ENCODE results near the gene PPP6R2. TPM values are rescaled to one million over a fixed set of nuclear protein-coding genes. Genes with fewer than 3 reads are reported as not detected.

Gene PPP6R2
- total and polyA plus RNA-seq, 2 of the 8 experiments (the other 6 are each of a cell fraction or from before 2014, with no cell fraction given): 25.0 to 32.2 TPM

DNA sequence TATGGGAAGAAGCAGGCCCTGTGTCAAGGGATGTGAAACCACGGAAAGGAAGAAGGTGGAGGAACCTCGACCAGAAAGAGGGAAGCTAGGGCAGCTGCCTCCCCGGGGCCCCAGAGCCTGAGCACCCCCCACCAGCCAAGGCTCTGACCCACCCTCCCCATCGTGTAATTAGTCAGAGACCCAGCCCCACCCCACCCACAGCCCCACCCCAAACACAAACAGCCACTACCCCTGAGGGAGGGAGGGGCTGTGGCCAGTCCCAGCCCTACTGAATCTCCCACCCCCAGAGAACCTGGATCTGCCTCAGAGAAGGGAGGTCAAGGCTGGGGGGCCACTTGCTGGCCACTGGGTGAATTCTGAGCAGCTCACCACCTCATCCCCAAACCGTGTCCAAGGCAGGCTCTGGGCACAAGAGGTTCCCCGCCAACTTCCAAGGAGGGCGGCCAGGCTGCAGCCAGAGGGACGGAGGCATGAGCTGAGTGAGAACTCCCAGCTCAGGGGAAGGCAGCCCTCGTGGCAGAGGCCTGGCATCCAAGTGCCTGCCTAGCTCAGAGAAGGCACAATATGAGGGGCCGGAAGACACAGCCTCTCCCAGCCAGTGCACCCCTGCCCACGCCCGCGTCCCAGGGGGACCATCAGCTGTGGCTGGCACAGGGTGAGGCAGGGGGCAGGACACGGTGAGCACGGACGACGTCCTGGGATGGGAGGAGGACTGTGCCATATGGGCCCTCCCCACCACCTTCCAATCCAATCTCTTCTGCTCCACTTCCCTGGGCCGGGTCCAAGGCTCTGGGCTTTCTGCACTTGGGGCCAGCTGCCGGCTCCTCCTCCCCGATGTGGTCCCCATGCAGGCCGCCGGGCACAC, 38.4 kb upstream of the PPP6R2 start:
- peak overlapping the region; percentile 53 for H3K4ac ChIP-seq (replicated peaks; ENCODE audit: insufficient read length, low read depth, low read length)
- H2AFZ ChIP-seq (ENCODE audit: low read length): no peak overlapping the region
- H4K8ac ChIP-seq (ENCODE audit: extremely low read depth, insufficient read depth, low read length): peak overlapping the region; percentile 14; the same call in 1 of the 2 replicates
- 0 out of 2 replicates have a peak overlapping the region, but pooled peaks have one; percentile 39 for H2BK5ac ChIP-seq (ENCODE audit: low read depth, low read length)
- no peak overlapping the region; the same call in 1 of the 2 replicates for H3K18ac ChIP-seq (ENCODE audit: extremely low read depth, low read length)
- DNase-seq (ENCODE audit: low read depth in 1 of 2, low spot score in 2 of 2) (no peak), FAIRE-seq (no peak)
- ChIA-PET POLR2A (ENCODE audit: partially characterized antibody) (interaction anchor here (0.7 to 2.4 kb wide), 2 partner anchors 10 to 17 kb away, joined by 3 to 15 read pairs; no protein-coding TSS in a partner anchor), CTCF (ENCODE audit: partially characterized antibody) (interaction anchor here (1.0 to 3.2 kb wide), 9 partner anchors 8 to 52 kb away, joined by 3 to 16 read pairs (median 7); no protein-coding TSS in a partner anchor)
- H2BK15ac ChIP-seq (ENCODE audit: low read length): 0 out of 2 replicates have a peak overlapping the region, but pooled peaks have one; percentile 88
- H3K79me1 ChIP-seq (ENCODE audit: low read depth, low read length): peaks cover 4% of the 10 kb centered on the region
- no peak overlapping the region; a peak in 1 of 4 replicates for H3K4me2 ChIP-seq (ENCODE audit: insufficient read depth in 1 of 2, low read depth in 2 of 2, low read length in 2 of 2)
- TF ChIP-seq, protein P1, sequence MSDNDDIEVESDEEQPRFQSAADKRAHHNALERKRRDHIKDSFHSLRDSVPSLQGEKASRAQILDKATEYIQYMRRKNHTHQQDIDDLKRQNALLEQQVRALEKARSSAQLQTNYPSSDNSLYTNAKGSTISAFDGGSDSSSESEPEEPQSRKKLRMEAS (IDR thresholded peaks at IDR 0.05): no peak
- TF ChIP-seq KDM1A (IDR thresholded peaks at IDR 0.05; ENCODE audit: borderline replicate concordance, low read length): no peak
- no peak for TF ChIP-seq SP4 (IDR thresholded peaks at IDR 0.05; ENCODE audit: low read length)
- no peak for TF ChIP-seq SIRT6 (IDR thresholded peaks at IDR 0.05; ENCODE audit: low read length)
- no peak for TF ChIP-seq ZNF274 (IDR thresholded peaks at IDR 0.05; ENCODE audit: borderline replicate concordance, extremely low read depth, low read length)
- TF ChIP-seq TAF7 (optimal IDR thresholded peaks at IDR 0.05; ENCODE audit: borderline replicate concordance, low read depth, low read length): no peak
- H3K4me1 ChIP-seq (replicated peaks in 1 of 4; ENCODE audit: control insufficient read depth in 3 of 4, insufficient read depth in 4 of 4, low read length in 3 of 4): peaks cover 3 to 42% (median 26%) of the 10 kb centered on the region in 4 experiments
- peak overlapping the region; percentile 43 for H2BK120ac ChIP-seq (replicated peaks; ENCODE audit: low read depth, low read length)
- WGBS, 2 experiments (ENCODE audit: extremely low coverage in 1 of 2, insufficient coverage in 1 of 2, insufficient read length in 1 of 2, insufficient replicate concordance in 2 of 2, low coverage in 1 of 2, low lambda C conversion rate in 2 of 2, missing lambda C conversion rate in 1 of 2): 94% methylated on average over 17 of the region's 22 CpGs; no CpG with 5 or more reads in 1 of the 2 experiments
- H3K79me2 ChIP-seq (ENCODE audit: control insufficient read depth in 1 of 2, insufficient read depth in 2 of 2, low read length in 2 of 2): peaks cover 0 to 8% of the 10 kb centered on the region in 2 experiments; a peak in 2 of 4 replicates
- peak overlapping the region; percentile 87; the same call in 1 of the 2 replicates for H2BK12ac ChIP-seq (ENCODE audit: low read depth, low read length)
- H3K56ac ChIP-seq (replicated peaks; ENCODE audit: insufficient read length, low read depth, low read length): no peak overlapping the region
- peak overlapping the region; percentile 21 for H4K5ac ChIP-seq (ENCODE audit: insufficient read length, low read depth, low read length)
- peak overlapping the region; percentile 91 for H4K91ac ChIP-seq (replicated peaks; ENCODE audit: insufficient read length, low read length)
- no peak overlapping the region for H3K14ac ChIP-seq (ENCODE audit: insufficient read length)
- no peak overlapping the region for H3K23ac ChIP-seq (ENCODE audit: insufficient read length)
- H4K20me1 ChIP-seq (replicated peaks in 1 of 2; ENCODE audit: control insufficient read depth in 1 of 2, insufficient read depth in 2 of 2, low read length in 2 of 2): peaks cover 8 to 24% of the 10 kb centered on the region in 2 experiments
- H3K23me2 ChIP-seq (ENCODE audit: low read depth, low read length): peaks cover 9% of the 10 kb centered on the region; the same call in 1 of the 2 replicates
- no peak overlapping the region for H3K4me3 ChIP-seq (ENCODE audit: extremely low read depth in 1 of 4, insufficient read depth in 2 of 4, low read depth in 3 of 4, low read length in 4 of 4)
- no peak overlapping the region for H3K27ac ChIP-seq (ENCODE audit: low read depth, low read length)
- H2AK5ac ChIP-seq (ENCODE audit: low read depth, low read length): peak overlapping the region; percentile 87; the same call in 1 of the 2 replicates
- no peaks in the 10 kb centered on the region; a peak in 1 of 4 replicates for H3K9me3 ChIP-seq (ENCODE audit: insufficient read depth in 2 of 2, low read depth in 1 of 2, low read length in 1 of 2)
- no peak overlapping the region for H3K9ac ChIP-seq (replicated peaks in 1 of 4; ENCODE audit: extremely low read depth in 1 of 4, low read depth in 3 of 4, low read length in 3 of 4)
- no peaks in the 10 kb centered on the region for H3K36me3 ChIP-seq (ENCODE audit: control insufficient read depth in 2 of 4, insufficient read depth in 4 of 4, low read length in 3 of 4)
- no peaks in the 10 kb centered on the region; a peak in 2 of 7 replicates for H3K27me3 ChIP-seq (replicated peaks in 1 of 4; ENCODE audit: control insufficient read depth in 3 of 4, extremely low read depth in 1 of 4, insufficient read depth in 3 of 4, low read length in 3 of 4)
- H2BK20ac ChIP-seq (ENCODE audit: low read length): 0 out of 2 replicates have a peak overlapping the region, but pooled peaks have one; percentile 61
